ENCODE results near the gene SUZ12.

DNA sequence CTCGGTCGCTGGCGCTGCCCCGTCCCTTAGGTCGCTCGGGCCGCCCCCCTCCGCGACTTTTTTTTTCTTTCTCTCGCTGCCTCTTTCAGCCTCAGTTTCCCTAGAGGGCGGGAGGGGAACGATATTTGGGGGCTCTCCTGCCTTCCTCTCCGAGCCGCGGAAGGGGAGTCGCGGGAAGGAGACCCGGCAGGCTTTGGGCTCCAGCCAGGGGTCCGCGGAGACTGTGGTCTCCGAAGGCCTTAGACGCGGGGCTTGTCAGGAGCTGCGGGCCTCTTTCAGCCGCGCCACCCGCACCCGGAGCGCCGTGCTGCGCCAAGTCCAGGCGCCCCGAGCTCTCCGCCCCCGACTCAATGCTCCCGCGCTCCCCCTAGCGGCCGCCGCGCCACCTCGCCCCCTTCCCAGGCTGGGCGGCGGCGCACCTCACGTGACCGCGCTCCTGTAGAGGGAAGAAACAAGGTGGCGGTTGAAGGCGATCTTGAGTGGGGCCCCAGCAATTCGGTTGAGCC lies 70.2 kb downstream of the SUZ12 start, which contains the start of gene LRRC37B:
- no peak for TF ChIP-seq EZH2phosphoT487 (IDR thresholded peaks at IDR 0.05; ENCODE audit: unreplicated experiment)
- TF ChIP-seq POLR2AphosphoS5 (IDR thresholded peaks at IDR 0.05; ENCODE audit: low read depth): peak; percentile 73
- TF ChIP-seq, protein P1, sequence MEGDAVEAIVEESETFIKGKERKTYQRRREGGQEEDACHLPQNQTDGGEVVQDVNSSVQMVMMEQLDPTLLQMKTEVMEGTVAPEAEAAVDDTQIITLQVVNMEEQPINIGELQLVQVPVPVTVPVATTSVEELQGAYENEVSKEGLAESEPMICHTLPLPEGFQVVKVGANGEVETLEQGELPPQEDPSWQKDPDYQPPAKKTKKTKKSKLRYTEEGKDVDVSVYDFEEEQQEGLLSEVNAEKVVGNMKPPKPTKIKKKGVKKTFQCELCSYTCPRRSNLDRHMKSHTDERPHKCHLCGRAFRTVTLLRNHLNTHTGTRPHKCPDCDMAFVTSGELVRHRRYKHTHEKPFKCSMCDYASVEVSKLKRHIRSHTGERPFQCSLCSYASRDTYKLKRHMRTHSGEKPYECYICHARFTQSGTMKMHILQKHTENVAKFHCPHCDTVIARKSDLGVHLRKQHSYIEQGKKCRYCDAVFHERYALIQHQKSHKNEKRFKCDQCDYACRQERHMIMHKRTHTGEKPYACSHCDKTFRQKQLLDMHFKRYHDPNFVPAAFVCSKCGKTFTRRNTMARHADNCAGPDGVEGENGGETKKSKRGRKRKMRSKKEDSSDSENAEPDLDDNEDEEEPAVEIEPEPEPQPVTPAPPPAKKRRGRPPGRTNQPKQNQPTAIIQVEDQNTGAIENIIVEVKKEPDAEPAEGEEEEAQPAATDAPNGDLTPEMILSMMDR (conservative IDR thresholded peaks at IDR 0.05; ENCODE audit: low read depth in 2 of 2): peak; percentile 72 to 86
- no peak for TF ChIP-seq EZH2 (IDR thresholded peaks at IDR 0.05; ENCODE audit: low read depth, unreplicated experiment)
- TF ChIP-seq ZNF114 (CRISPR knock-in tag; IDR thresholded peaks at IDR 0.05): no peak
- no peak for TF ChIP-seq CREB1 (CRISPR knock-in tag; IDR thresholded peaks at IDR 0.05; ENCODE audit: low read depth)
- TF ChIP-seq, protein P2, sequence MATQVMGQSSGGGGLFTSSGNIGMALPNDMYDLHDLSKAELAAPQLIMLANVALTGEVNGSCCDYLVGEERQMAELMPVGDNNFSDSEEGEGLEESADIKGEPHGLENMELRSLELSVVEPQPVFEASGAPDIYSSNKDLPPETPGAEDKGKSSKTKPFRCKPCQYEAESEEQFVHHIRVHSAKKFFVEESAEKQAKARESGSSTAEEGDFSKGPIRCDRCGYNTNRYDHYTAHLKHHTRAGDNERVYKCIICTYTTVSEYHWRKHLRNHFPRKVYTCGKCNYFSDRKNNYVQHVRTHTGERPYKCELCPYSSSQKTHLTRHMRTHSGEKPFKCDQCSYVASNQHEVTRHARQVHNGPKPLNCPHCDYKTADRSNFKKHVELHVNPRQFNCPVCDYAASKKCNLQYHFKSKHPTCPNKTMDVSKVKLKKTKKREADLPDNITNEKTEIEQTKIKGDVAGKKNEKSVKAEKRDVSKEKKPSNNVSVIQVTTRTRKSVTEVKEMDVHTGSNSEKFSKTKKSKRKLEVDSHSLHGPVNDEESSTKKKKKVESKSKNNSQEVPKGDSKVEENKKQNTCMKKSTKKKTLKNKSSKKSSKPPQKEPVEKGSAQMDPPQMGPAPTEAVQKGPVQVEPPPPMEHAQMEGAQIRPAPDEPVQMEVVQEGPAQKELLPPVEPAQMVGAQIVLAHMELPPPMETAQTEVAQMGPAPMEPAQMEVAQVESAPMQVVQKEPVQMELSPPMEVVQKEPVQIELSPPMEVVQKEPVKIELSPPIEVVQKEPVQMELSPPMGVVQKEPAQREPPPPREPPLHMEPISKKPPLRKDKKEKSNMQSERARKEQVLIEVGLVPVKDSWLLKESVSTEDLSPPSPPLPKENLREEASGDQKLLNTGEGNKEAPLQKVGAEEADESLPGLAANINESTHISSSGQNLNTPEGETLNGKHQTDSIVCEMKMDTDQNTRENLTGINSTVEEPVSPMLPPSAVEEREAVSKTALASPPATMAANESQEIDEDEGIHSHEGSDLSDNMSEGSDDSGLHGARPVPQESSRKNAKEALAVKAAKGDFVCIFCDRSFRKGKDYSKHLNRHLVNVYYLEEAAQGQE (IDR thresholded peaks at IDR 0.05; ENCODE audit: unreplicated experiment): no peak
- TF ChIP-seq JUNB (IDR thresholded peaks at IDR 0.05; ENCODE audit: unreplicated experiment): no peak
- TF ChIP-seq, protein P3, sequence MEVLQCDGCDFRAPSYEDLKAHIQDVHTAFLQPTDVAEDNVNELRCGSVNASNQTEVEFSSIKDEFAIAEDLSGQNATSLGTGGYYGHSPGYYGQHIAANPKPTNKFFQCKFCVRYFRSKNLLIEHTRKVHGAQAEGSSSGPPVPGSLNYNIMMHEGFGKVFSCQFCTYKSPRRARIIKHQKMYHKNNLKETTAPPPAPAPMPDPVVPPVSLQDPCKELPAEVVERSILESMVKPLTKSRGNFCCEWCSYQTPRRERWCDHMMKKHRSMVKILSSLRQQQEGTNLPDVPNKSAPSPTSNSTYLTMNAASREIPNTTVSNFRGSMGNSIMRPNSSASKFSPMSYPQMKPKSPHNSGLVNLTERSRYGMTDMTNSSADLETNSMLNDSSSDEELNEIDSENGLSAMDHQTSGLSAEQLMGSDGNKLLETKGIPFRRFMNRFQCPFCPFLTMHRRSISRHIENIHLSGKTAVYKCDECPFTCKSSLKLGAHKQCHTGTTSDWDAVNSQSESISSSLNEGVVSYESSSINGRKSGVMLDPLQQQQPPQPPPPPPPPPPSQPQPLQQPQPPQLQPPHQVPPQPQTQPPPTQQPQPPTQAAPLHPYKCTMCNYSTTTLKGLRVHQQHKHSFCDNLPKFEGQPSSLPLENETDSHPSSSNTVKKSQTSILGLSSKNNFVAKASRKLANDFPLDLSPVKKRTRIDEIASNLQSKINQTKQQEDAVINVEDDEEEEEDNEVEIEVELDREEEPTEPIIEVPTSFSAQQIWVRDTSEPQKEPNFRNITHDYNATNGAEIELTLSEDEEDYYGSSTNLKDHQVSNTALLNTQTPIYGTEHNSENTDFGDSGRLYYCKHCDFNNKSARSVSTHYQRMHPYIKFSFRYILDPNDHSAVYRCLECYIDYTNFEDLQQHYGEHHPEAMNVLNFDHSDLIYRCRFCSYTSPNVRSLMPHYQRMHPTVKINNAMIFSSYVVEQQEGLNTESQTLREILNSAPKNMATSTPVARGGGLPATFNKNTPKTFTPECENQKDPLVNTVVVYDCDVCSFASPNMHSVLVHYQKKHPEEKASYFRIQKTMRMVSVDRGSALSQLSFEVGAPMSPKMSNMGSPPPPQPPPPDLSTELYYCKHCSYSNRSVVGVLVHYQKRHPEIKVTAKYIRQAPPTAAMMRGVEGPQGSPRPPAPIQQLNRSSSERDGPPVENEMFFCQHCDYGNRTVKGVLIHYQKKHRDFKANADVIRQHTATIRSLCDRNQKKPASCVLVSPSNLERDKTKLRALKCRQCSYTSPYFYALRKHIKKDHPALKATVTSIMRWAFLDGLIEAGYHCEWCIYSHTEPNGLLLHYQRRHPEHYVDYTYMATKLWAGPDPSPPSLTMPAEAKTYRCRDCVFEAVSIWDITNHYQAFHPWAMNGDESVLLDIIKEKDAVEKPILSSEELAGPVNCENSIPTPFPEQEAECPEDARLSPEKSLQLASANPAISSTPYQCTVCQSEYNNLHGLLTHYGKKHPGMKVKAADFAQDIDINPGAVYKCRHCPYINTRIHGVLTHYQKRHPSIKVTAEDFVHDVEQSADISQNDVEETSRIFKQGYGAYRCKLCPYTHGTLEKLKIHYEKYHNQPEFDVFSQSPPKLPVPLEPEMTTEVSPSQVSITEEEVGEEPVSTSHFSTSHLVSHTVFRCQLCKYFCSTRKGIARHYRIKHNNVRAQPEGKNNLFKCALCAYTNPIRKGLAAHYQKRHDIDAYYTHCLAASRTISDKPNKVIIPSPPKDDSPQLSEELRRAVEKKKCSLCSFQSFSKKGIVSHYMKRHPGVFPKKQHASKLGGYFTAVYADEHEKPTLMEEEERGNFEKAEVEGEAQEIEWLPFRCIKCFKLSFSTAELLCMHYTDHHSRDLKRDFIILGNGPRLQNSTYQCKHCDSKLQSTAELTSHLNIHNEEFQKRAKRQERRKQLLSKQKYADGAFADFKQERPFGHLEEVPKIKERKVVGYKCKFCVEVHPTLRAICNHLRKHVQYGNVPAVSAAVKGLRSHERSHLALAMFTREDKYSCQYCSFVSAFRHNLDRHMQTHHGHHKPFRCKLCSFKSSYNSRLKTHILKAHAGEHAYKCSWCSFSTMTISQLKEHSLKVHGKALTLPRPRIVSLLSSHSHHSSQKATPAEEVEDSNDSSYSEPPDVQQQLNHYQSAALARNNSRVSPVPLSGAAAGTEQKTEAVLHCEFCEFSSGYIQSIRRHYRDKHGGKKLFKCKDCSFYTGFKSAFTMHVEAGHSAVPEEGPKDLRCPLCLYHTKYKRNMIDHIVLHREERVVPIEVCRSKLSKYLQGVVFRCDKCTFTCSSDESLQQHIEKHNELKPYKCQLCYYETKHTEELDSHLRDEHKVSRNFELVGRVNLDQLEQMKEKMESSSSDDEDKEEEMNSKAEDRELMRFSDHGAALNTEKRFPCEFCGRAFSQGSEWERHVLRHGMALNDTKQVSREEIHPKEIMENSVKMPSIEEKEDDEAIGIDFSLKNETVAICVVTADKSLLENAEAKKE (CRISPR knock-in tag; IDR thresholded peaks at IDR 0.05): no peak
- TF ChIP-seq NANOG (IDR thresholded peaks at IDR 0.05; ENCODE audit: borderline replicate concordance): no peak
- TF ChIP-seq, protein P4, sequence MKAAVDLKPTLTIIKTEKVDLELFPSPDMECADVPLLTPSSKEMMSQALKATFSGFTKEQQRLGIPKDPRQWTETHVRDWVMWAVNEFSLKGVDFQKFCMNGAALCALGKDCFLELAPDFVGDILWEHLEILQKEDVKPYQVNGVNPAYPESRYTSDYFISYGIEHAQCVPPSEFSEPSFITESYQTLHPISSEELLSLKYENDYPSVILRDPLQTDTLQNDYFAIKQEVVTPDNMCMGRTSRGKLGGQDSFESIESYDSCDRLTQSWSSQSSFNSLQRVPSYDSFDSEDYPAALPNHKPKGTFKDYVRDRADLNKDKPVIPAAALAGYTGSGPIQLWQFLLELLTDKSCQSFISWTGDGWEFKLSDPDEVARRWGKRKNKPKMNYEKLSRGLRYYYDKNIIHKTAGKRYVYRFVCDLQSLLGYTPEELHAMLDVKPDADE (IDR thresholded peaks at IDR 0.05): no peak
